H1 (cell line): ENCODE measurements around the gene TRAF4. TPM values are rescaled to one million over a fixed set of nuclear protein-coding genes. Genes with fewer than 3 reads are reported as not detected.

Source experiments
- CTCF ChIA-PET: fragments of 300-600 bp; sonication (Branson Sonifier 250); formaldehyde crosslinking; loops from one replicate; lab custom pipeline; 2021; ENCODE audit not compliant: partially characterized antibody; lab: Charles Lee
- POLR2A ChIA-PET: fragments of 300-600 bp; sonication (Branson Sonifier 250); formaldehyde crosslinking; loops from one replicate; lab custom pipeline; 2021; ENCODE audit warnings: inconsistent platforms; ENCODE audit not compliant: partially characterized antibody; lab: Charles Lee
- DNase-seq, 2 experiments: peaks; one replicate each; pipeline versions ENCODE4 v3.0.0 to v3.0.0-alpha.2; 2010 to 2022; ENCODE audit warnings: low spot score in 2 of 2, low read depth in 1 of 2, mixed read lengths in 1 of 2
- FAIRE-seq: peaks from 2 replicates; lab custom pipeline; 2011; peaks lifted over from hg19 to GRCh38; lab: Jason Lieb, UNC
- H2AFZ ChIP-seq: 2 replicates; pipeline ENCODE4 v1.8.1; 2012; ENCODE audit warnings: low read length, inconsistent platforms
- H2AK5ac ChIP-seq: 2 replicates; pipeline ENCODE4 v1.6.1; 2013; ENCODE audit warnings: low read depth, low read length
- H2BK120ac ChIP-seq: replicated peaks from 2 replicates; pipeline ENCODE3; 2013; ENCODE audit warnings: low read depth, low read length, inconsistent platforms
- H2BK12ac ChIP-seq: 2 replicates; pipeline ENCODE4 v1.6.1; 2013; ENCODE audit warnings: low read depth, low read length
- H2BK15ac ChIP-seq: 2 replicates; pipeline ENCODE4 v1.6.1; 2013; ENCODE audit warnings: low read length
- H2BK20ac ChIP-seq: 2 replicates; pipeline ENCODE4 v1.6.1; 2013; ENCODE audit warnings: low read length
- H2BK5ac ChIP-seq: 2 replicates; pipeline ENCODE4 v1.6.1; 2013; ENCODE audit warnings: low read depth, low read length
- H3K14ac ChIP-seq: 2 replicates; pipeline ENCODE4 v1.6.1; 2013; ENCODE audit warnings: inconsistent platforms; ENCODE audit not compliant: insufficient read length
- H3K18ac ChIP-seq: 2 replicates; pipeline ENCODE4 v1.6.1; 2013; ENCODE audit warnings: low read length; ENCODE audit errors: extremely low read depth
- H3K23ac ChIP-seq: 2 replicates; pipeline ENCODE4 v1.6.1; 2013; ENCODE audit warnings: inconsistent platforms; ENCODE audit not compliant: insufficient read length
- H3K23me2 ChIP-seq: 2 replicates; pipeline ENCODE4 v1.6.1; 2013; ENCODE audit warnings: low read depth, low read length
- H3K27ac ChIP-seq: 2 replicates; pipeline ENCODE4 v1.6.1; 2011; ENCODE audit warnings: low read depth, low read length, inconsistent platforms
- H3K27me3 ChIP-seq, 4 experiments: replicated peaks in 1 of 4; 1 replicate in 1 of 4; 2 replicates in 3 of 4; pipeline versions ENCODE4 v1.6.1 to v1.8.1; 2011 to 2013; ENCODE audit warnings: low read length in 3 of 4, mild to moderate bottlenecking in 3 of 4, inconsistent platforms in 2 of 4, mixed read lengths in 2 of 4, moderate library complexity in 1 of 4; ENCODE audit not compliant: control insufficient read depth in 3 of 4, insufficient read depth in 3 of 4; ENCODE audit errors: extremely low read depth in 1 of 4
- H3K36me3 ChIP-seq, 4 experiments: 2 replicates each; pipeline versions ENCODE4 v1.6.1 to v1.8.1; 2011 to 2013; ENCODE audit warnings: mild to moderate bottlenecking in 4 of 4, low read length in 3 of 4, moderate library complexity in 2 of 4, control low read depth in 1 of 4, inconsistent platforms in 1 of 4; ENCODE audit not compliant: insufficient read depth in 4 of 4, control insufficient read depth in 2 of 4
- H3K4ac ChIP-seq: replicated peaks from 2 replicates; pipeline ENCODE3; 2013; ENCODE audit warnings: low read length, low read depth, mixed read lengths, inconsistent platforms; ENCODE audit not compliant: insufficient read length
- H3K4me1 ChIP-seq, 4 experiments: replicated peaks in 1 of 4; 1 replicate in 1 of 4; 2 replicates in 3 of 4; pipeline versions ENCODE4 v1.6.1 to v1.8.1; 2011 to 2013; ENCODE audit warnings: low read length in 3 of 4, inconsistent platforms in 2 of 4, mixed read lengths in 1 of 4; ENCODE audit not compliant: insufficient read depth in 4 of 4, control insufficient read depth in 3 of 4
- H3K4me2 ChIP-seq, 2 experiments: 2 replicates each; pipeline versions ENCODE4 v1.6.1 to v1.8.1; 2011 to 2013; ENCODE audit warnings: low read depth in 2 of 2, low read length in 2 of 2, control low read depth in 1 of 2, inconsistent platforms in 1 of 2, mild to moderate bottlenecking in 1 of 2; ENCODE audit not compliant: insufficient read depth in 1 of 2
- H3K4me3 ChIP-seq, 4 experiments: fragments of 200-600, 300-600 bp in 1 of 4; sonication (generic), shearing (Covaris generic), sonication (Bioruptor Twin) in 1 of 4; 2 replicates each; pipeline versions ENCODE4 v1.5.1 to v1.8.1; 2011 to 2016; ENCODE audit warnings: low read length in 4 of 4, low read depth in 3 of 4, control low read depth in 2 of 4, inconsistent platforms in 2 of 4, mild to moderate bottlenecking in 2 of 4, mixed read lengths in 1 of 4, moderate library complexity in 1 of 4; ENCODE audit not compliant: insufficient read depth in 2 of 4; ENCODE audit errors: extremely low read depth in 1 of 4
- H3K56ac ChIP-seq: replicated peaks from 2 replicates; pipeline ENCODE3; 2013; ENCODE audit warnings: low read depth, mild to moderate bottlenecking, mixed read lengths, low read length, inconsistent platforms; ENCODE audit not compliant: insufficient read length
- H3K79me1 ChIP-seq: 2 replicates; pipeline ENCODE4 v1.6.1; 2013; ENCODE audit warnings: low read depth, low read length, control low read depth
- H3K79me2 ChIP-seq, 2 experiments: 2 replicates each; pipeline versions ENCODE4 v1.6.1 to v1.8.1; 2012 to 2013; ENCODE audit warnings: low read length in 2 of 2, mild to moderate bottlenecking in 2 of 2, inconsistent platforms in 1 of 2; ENCODE audit not compliant: insufficient read depth in 2 of 2, control insufficient read depth in 1 of 2
- H3K9ac ChIP-seq, 4 experiments: replicated peaks in 1 of 4; 1 replicate in 1 of 4; 2 replicates in 3 of 4; pipeline versions ENCODE4 v1.6.1 to v1.8.1; 2011 to 2013; ENCODE audit warnings: low read depth in 3 of 4, low read length in 3 of 4, control low read depth in 2 of 4, mild to moderate bottlenecking in 2 of 4, moderate library complexity in 2 of 4, inconsistent platforms in 1 of 4; ENCODE audit errors: extremely low read depth in 1 of 4
- H3K9me3 ChIP-seq, 2 experiments: 2 replicates each; pipeline versions ENCODE4 v1.6.1 to v1.8.1; 2012 to 2013; ENCODE audit warnings: mild to moderate bottlenecking in 2 of 2, moderate library complexity in 2 of 2, control low read depth in 1 of 2, inconsistent platforms in 1 of 2, low read depth in 1 of 2, low read length in 1 of 2, mixed read lengths in 1 of 2; ENCODE audit not compliant: insufficient read depth in 2 of 2
- H4K20me1 ChIP-seq, 2 experiments: replicated peaks in 1 of 2; 2 replicates each; pipeline versions ENCODE3 to v1.8.1; 2011 to 2013; ENCODE audit warnings: inconsistent platforms in 2 of 2, low read length in 2 of 2, mild to moderate bottlenecking in 1 of 2; ENCODE audit not compliant: insufficient read depth in 2 of 2, control insufficient read depth in 1 of 2
- H4K5ac ChIP-seq: 2 replicates; pipeline ENCODE4 v1.6.1; 2013; ENCODE audit warnings: low read length, low read depth, mixed read lengths, inconsistent platforms; ENCODE audit not compliant: insufficient read length
- H4K8ac ChIP-seq: 2 replicates; pipeline ENCODE4 v1.8.0; 2013; ENCODE audit warnings: mild to moderate bottlenecking, moderate library complexity, low read length, inconsistent platforms; ENCODE audit not compliant: insufficient read depth; ENCODE audit errors: extremely low read depth
- H4K91ac ChIP-seq: replicated peaks from 2 replicates; pipeline ENCODE3; 2013; ENCODE audit warnings: low read length, mixed read lengths, inconsistent platforms; ENCODE audit not compliant: insufficient read length
- KDM5A ChIP-seq: fragments of 200-600 bp; IDR thresholded peaks from 2 replicates; pipeline ENCODE4 v1.7.1; 2012; ENCODE audit warnings: mild to moderate bottlenecking, low read length, inconsistent platforms, mixed read lengths
- SUZ12 ChIP-seq: fragments of 200-600 bp; sonication (generic); IDR thresholded peaks from 2 replicates; pipeline ENCODE4 v1.6.1; 2012; ENCODE audit warnings: mild to moderate bottlenecking, inconsistent platforms, low read length, moderate library complexity, mixed read lengths
- TBP ChIP-seq: IDR thresholded peaks from 2 replicates; pipeline ENCODE4 v1.6.1; 2011; ENCODE audit warnings: low read depth, low read length, improper control_type of control experiment
- WGBS, 2 experiments: shearing (Covaris generic) in 1 of 2; methylation state at CpG; one replicate each; pipeline versions ENCODE4 v1.1.6 to v1.1.7; 2013 to 2015; ENCODE audit warnings: low lambda C conversion rate in 2 of 2, mixed read lengths in 2 of 2, inconsistent platforms in 1 of 2, low coverage in 1 of 2, missing lambda C conversion rate in 1 of 2; ENCODE audit not compliant: insufficient replicate concordance in 2 of 2, insufficient coverage in 1 of 2, insufficient read length in 1 of 2; ENCODE audit errors: extremely low coverage in 1 of 2, missing lambda C conversion rate in 1 of 2; 5-methylcytosine and 5-hydroxymethylcytosine counted together
- polyA plus RNA-seq, 7 experiments: library from polyadenylated mRNA; depleted of rRNA in 3 of 7; stranded (reverse) in 5 of 7; unstranded in 2 of 7; fragments of >200 nt in 5 of 7; fragments of 200-250 nt in 2 of 7; gene quantifications; 1 replicate in 5 of 7; 2 replicates in 1 of 7; 4 replicates in 1 of 7; pipeline versions ENCODE4 v1.2.1 to v1.2.3, GENCODE V29; 2011 to 2013; ENCODE audit warnings: missing spikeins in 2 of 7, mixed read lengths in 2 of 7
- total RNA-seq: library from RNA; stranded (reverse); fragmentation: NEBNext Ultra II Directional; extraction: Animal tissue kit (Norgen Biotek cat#: 25700); gene quantifications from 2 replicates; pipeline ENCODE4 v1.2.1, GENCODE V29; 2021

TRAF4 gene
- total and polyA plus RNA-seq, 2 of the 8 experiments (the other 6 are each of a cell fraction or from before 2014, with no cell fraction given): 167 to 170 TPM

GRCh38 chr17:28783161-28783560 lies 39.4 kb downstream of the TRAF4 start:
- CTCF ChIA-PET: interaction anchor here (0.8 to 4.2 kb wide), 7 partner anchors 8 to 56 kb away, joined by 3 to 28 read pairs (median 3); no protein-coding TSS in a partner anchor
- H3K27ac ChIP-seq: no peak overlapping the region
- TF ChIP-seq TBP (no peak), SUZ12 (no peak), KDM5A (no peak)

More at GRCh38 chr17:28783161-28783560, 39.4 kb downstream of the TRAF4 start:
- Histone ChIP-seq H4K91ac (no peak overlapping the region), H3K9me3 (no peaks in the 10 kb centered on the region), H3K23ac (no peak overlapping the region), H3K79me2 (peaks cover 0 to 67% of the 10 kb centered on the region in 2 experiments; a peak in 2 of 4 replicates), H4K8ac (no peak overlapping the region), H2BK120ac (no peak overlapping the region), H3K14ac (no peak overlapping the region), H3K4ac (no peak overlapping the region), H3K56ac (no peak overlapping the region), H4K5ac (no peak overlapping the region), H4K20me1 (peaks cover 0 to 4% of the 10 kb centered on the region in 2 experiments), H3K18ac (no peak overlapping the region), H2BK12ac (no peak overlapping the region), H2BK5ac (no peak overlapping the region), H2BK20ac (no peak overlapping the region), H3K4me3 (no peak overlapping the region), H2BK15ac (no peak overlapping the region), H3K4me1 (no peaks in the 10 kb centered on the region), H3K36me3 (peaks cover 0 to 4% (median 0%) of the 10 kb centered on the region in 4 experiments; a peak in 2 of 8 replicates), H3K79me1 (no peaks in the 10 kb centered on the region), H3K27me3 (no peaks in the 10 kb centered on the region), H2AK5ac (no peak overlapping the region), H3K23me2 (no peaks in the 10 kb centered on the region), H2AFZ (no peak overlapping the region), H3K4me2 (no peak overlapping the region), H3K9ac (no peak overlapping the region)
- 91% methylated on average over 1 of the region's 3 CpGs; no CpG with 5 or more reads in 1 of the 2 experiments for WGBS, 2 experiments
- FAIRE-seq: no peak
- POLR2A ChIA-PET: interaction anchor here (0.6 to 1.0 kb wide), 2 partner anchors 9 to 43 kb away, joined by 3 to 4 read pairs; no protein-coding TSS in a partner anchor
- DNase-seq: no peak
